Measurements from ENCODE around the gene PPP1R18. TPM values are rescaled to one million over a fixed set of nuclear protein-coding genes. Genes with fewer than 3 reads are reported as not detected.

The PPP1R18 gene
- total and polyA plus RNA-seq, 9 of the 15 experiments (the other 6 are each of a cell fraction or from before 2014, with no cell fraction given): 12.0 to 99.2 (median 42.6) TPM

DNA sequence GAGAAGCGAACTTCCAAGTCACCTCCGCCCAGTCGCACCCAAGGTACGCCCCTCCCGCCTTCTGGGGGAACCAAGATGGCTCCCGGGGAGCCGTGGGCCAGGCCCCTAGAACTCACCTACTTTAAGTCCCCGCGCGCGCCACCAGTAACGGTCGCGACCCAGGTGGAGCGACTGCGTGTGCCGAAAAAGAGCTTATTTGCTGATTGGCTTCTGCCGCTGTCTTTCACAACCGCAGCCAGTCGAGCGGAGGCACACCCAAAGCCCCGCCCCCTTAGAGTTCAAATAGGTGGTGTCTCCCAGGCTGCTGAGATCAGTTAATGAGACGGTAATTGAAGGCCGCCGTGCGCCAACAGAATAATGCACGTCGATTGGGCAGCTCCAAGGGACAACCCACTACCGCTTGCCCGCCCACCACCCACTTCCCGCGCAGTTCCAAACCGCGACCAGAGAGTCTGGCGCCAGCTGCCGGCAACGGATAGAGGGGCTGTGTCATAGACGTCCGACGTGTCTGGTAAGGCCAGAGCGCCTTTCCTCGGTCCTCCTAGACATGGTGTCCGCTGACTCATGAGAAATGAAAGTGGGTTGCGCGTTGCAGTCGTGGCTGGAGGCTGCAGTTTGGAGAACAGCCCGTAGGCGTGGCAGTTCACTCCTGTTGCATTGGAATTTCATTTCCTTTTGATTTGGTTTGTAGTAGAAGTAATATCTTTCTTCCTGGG lies 30.8 kb upstream of the PPP1R18 start, which contains the start of gene MDC1 (continued):
- TF ChIP-seq, protein P1, sequence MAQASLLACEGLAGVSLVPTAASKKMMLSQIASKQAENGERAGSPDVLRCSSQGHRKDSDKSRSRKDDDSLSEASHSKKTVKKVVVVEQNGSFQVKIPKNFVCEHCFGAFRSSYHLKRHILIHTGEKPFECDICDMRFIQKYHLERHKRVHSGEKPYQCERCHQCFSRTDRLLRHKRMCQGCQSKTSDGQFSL (CRISPR knock-in tag; IDR thresholded peaks at IDR 0.05): 0 out of 2 replicates have a peak, but pooled peaks have one; percentile 17
- TF ChIP-seq, protein P1 (tag; IDR thresholded peaks at IDR 0.05): no peak
- TF ChIP-seq HINFP (tag; conservative IDR thresholded peaks at IDR 0.05; ENCODE audit: low read depth): no peak
- TF ChIP-seq CREM (IDR thresholded peaks at IDR 0.05; ENCODE audit: low read depth): peak; percentile 96
- no peak for TF ChIP-seq ZFPM2 (CRISPR knock-in tag; IDR thresholded peaks at IDR 0.05)
- TF ChIP-seq BACH1 (tag; IDR thresholded peaks at IDR 0.05): peak; percentile 95
- TF ChIP-seq, protein P2, sequence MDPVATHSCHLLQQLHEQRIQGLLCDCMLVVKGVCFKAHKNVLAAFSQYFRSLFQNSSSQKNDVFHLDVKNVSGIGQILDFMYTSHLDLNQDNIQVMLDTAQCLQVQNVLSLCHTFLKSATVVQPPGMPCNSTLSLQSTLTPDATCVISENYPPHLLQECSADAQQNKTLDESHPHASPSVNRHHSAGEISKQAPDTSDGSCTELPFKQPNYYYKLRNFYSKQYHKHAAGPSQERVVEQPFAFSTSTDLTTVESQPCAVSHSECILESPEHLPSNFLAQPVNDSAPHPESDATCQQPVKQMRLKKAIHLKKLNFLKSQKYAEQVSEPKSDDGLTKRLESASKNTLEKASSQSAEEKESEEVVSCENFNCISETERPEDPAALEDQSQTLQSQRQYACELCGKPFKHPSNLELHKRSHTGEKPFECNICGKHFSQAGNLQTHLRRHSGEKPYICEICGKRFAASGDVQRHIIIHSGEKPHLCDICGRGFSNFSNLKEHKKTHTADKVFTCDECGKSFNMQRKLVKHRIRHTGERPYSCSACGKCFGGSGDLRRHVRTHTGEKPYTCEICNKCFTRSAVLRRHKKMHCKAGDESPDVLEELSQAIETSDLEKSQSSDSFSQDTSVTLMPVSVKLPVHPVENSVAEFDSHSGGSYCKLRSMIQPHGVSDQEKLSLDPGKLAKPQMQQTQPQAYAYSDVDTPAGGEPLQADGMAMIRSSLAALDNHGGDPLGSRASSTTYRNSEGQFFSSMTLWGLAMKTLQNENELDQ (CRISPR knock-in tag; IDR thresholded peaks at IDR 0.05; ENCODE audit: borderline replicate concordance): no peak
- TF ChIP-seq, protein P3, sequence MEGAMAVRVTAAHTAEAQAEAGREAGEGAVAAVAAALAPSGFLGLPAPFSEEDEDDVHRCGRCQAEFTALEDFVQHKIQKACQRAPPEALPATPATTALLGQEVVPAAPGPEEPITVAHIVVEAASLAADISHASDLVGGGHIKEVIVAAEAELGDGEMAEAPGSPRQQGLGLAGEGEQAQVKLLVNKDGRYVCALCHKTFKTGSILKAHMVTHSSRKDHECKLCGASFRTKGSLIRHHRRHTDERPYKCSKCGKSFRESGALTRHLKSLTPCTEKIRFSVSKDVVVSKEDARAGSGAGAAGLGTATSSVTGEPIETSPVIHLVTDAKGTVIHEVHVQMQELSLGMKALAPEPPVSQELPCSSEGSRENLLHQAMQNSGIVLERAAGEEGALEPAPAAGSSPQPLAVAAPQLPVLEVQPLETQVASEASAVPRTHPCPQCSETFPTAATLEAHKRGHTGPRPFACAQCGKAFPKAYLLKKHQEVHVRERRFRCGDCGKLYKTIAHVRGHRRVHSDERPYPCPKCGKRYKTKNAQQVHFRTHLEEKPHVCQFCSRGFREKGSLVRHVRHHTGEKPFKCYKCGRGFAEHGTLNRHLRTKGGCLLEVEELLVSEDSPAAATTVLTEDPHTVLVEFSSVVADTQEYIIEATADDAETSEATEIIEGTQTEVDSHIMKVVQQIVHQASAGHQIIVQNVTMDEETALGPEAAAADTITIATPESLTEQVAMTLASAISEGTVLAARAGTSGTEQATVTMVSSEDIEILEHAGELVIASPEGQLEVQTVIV (CRISPR knock-in tag; IDR thresholded peaks at IDR 0.05; ENCODE audit: borderline replicate concordance): no peak
- TF ChIP-seq NEUROD1 (IDR thresholded peaks at IDR 0.05; ENCODE audit: borderline replicate concordance, low read depth, low read length, partially characterized antibody): peak; percentile 83
- no peak for TF ChIP-seq IRF2 (CRISPR knock-in tag; IDR thresholded peaks at IDR 0.05)
- no peak for TF ChIP-seq MTF1 (CRISPR knock-in tag; IDR thresholded peaks at IDR 0.05; ENCODE audit: borderline replicate concordance)
- TF ChIP-seq CTBP1 (IDR thresholded peaks at IDR 0.05; ENCODE audit: borderline replicate concordance): peak; percentile 91; the same call in 1 of the 2 replicates
- TF ChIP-seq ZNF133 (CRISPR knock-in tag; IDR thresholded peaks at IDR 0.05): no peak
- no peak; the same call in 1 of the 2 replicates for TF ChIP-seq ZBTB43 (CRISPR knock-in tag; IDR thresholded peaks at IDR 0.05)
- TF ChIP-seq ARNT (IDR thresholded peaks at IDR 0.05): peak in 1 of 2 experiments; percentile 73; a peak in 1 of 4 replicates
- TF ChIP-seq, protein P4, sequence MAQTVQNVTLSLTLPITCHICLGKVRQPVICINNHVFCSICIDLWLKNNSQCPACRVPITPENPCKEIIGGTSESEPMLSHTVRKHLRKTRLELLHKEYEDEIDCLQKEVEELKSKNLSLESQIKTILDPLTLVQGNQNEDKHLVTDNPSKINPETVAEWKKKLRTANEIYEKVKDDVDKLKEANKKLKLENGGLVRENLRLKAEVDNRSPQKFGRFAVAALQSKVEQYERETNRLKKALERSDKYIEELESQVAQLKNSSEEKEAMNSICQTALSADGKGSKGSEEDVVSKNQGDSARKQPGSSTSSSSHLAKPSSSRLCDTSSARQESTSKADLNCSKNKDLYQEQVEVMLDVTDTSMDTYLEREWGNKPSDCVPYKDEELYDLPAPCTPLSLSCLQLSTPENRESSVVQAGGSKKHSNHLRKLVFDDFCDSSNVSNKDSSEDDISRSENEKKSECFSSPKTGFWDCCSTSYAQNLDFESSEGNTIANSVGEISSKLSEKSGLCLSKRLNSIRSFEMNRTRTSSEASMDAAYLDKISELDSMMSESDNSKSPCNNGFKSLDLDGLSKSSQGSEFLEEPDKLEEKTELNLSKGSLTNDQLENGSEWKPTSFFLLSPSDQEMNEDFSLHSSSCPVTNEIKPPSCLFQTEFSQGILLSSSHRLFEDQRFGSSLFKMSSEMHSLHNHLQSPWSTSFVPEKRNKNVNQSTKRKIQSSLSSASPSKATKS (CRISPR knock-in tag; IDR thresholded peaks at IDR 0.05): no peak
